ENCODE measurements around the gene DSTYK. TPM values are rescaled to one million over a fixed set of nuclear protein-coding genes. Genes with fewer than 3 reads are reported as not detected.

Gene DSTYK
- total and polyA plus RNA-seq, 2 donors (not counting 3 experiments of a cell fraction or from before 2014, with no cell fraction given), result 3.6 to 8.7 TPM

DNA sequence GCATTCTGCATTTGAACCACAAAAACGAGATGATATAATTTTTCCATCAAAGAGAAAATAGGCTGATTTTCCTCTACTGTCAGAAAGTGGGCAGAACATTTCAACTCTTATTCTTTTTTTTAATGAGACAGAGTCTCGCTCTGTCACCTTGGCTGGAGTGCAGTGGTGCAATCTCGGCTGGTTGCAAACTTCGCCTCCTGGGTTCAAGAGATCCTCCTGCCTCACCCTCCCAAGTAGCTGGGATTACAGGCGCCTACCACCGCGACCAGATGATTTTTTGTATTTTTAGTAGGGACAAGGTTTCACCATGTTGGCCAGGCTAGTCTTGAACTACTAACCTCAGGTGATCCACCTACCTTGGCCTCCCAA is 11.6 kb downstream of the DSTYK start:
- intact Hi-C loops (cut with micrococcal nuclease), result no loop called here
- H2AFZ ChIP-seq (ENCODE audit: low read depth, low read length), result no peak overlapping the region
- H3K9ac ChIP-seq (replicated peaks; ENCODE audit: extremely low read depth, insufficient read depth, low read length), result no peak overlapping the region
- CTCF ChIA-PET, result interaction anchor here (0.7 to 1.5 kb wide), 4 partner anchors 41 to 138 kb away, joined by 3 read pairs; partner anchors contain the start of gene RBBP5
- FAIRE-seq (no peak), DNase-seq (ENCODE audit: low read depth, low spot score) (no peak)
- no peaks in the 10 kb centered on the region for H3K36me3 ChIP-seq (ENCODE audit: control insufficient read depth in 2 of 2, extremely low read depth in 1 of 2, insufficient read depth in 2 of 2, low read length in 2 of 2)
- no peaks in the 10 kb centered on the region for H3K27me3 ChIP-seq (ENCODE audit: control insufficient read depth in 2 of 2, insufficient read depth in 2 of 2, low read length in 2 of 2)
- peaks cover 2% of the 10 kb centered on the region for H3K79me2 ChIP-seq (ENCODE audit: control insufficient read depth, insufficient read depth, low read length)
- TF ChIP-seq MYC (IDR thresholded peaks at IDR 0.05; ENCODE audit: low read depth, low read length) (no peak), POLR2A (IDR thresholded peaks at IDR 0.05; ENCODE audit: low read depth, low read length) (no peak), EZH2 (IDR thresholded peaks at IDR 0.05; ENCODE audit: borderline replicate concordance, low read depth, low read length, severe bottlenecking) (no peak), FOS (IDR thresholded peaks at IDR 0.05; ENCODE audit: borderline replicate concordance, insufficient read depth, low read length) (no peak), GATA2 (IDR thresholded peaks at IDR 0.05; ENCODE audit: insufficient read depth, insufficient read length, low read depth, low read length) (no peak), POLR2AphosphoS5 (IDR thresholded peaks at IDR 0.05; ENCODE audit: insufficient read depth, low read depth, low read length) (no peak), JUN (IDR thresholded peaks at IDR 0.05; ENCODE audit: borderline replicate concordance, insufficient read depth, insufficient read length, low read depth) (no peak)
- TF ChIP-seq, protein P1, sequence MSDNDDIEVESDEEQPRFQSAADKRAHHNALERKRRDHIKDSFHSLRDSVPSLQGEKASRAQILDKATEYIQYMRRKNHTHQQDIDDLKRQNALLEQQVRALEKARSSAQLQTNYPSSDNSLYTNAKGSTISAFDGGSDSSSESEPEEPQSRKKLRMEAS (IDR thresholded peaks at IDR 0.05; ENCODE audit: insufficient read depth, insufficient read length), result no peak
- TF ChIP-seq, protein P2, sequence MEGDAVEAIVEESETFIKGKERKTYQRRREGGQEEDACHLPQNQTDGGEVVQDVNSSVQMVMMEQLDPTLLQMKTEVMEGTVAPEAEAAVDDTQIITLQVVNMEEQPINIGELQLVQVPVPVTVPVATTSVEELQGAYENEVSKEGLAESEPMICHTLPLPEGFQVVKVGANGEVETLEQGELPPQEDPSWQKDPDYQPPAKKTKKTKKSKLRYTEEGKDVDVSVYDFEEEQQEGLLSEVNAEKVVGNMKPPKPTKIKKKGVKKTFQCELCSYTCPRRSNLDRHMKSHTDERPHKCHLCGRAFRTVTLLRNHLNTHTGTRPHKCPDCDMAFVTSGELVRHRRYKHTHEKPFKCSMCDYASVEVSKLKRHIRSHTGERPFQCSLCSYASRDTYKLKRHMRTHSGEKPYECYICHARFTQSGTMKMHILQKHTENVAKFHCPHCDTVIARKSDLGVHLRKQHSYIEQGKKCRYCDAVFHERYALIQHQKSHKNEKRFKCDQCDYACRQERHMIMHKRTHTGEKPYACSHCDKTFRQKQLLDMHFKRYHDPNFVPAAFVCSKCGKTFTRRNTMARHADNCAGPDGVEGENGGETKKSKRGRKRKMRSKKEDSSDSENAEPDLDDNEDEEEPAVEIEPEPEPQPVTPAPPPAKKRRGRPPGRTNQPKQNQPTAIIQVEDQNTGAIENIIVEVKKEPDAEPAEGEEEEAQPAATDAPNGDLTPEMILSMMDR (IDR thresholded peaks at IDR 0.05; ENCODE audit: extremely low read depth in 1 of 2, insufficient read depth in 1 of 2, low read depth in 1 of 2, low read length in 2 of 2), result no peak
- no peaks in the 10 kb centered on the region for H3K4me1 ChIP-seq (ENCODE audit: control insufficient read depth, extremely low read depth, insufficient read depth, low read length)
- H3K4me2 ChIP-seq (ENCODE audit: insufficient read depth, low read length), result no peak overlapping the region
- no TSS peak for BruUV-seq (replicated peaks)
- no peak overlapping the region for H3K4me3 ChIP-seq (replicated peaks in 1 of 3; ENCODE audit: insufficient read depth in 1 of 3, low read depth in 1 of 3, low read length in 3 of 3)
- no peaks in the 10 kb centered on the region for H4K20me1 ChIP-seq (replicated peaks; ENCODE audit: control insufficient read depth, extremely low read depth, insufficient read depth, low read length)
- dilution Hi-C loops (cut with MboI; ENCODE audit: extremely low pct_ligation_motif_present, low sequenced_read_pairs), result no loop called here
- POLR2A ChIA-PET, result no interaction called here
- no peak overlapping the region for H3K27ac ChIP-seq (ENCODE audit: insufficient read depth, low read depth, low read length)
- no peaks in the 10 kb centered on the region for H3K9me1 ChIP-seq (replicated peaks; ENCODE audit: control insufficient read depth, extremely low read depth, insufficient read depth, low read length)
- no peaks in the 10 kb centered on the region for H3K9me3 ChIP-seq (replicated peaks; ENCODE audit: control insufficient read depth, insufficient read depth, low read length)
